ENCODE results near the gene FCHSD1.

FCHSD1 gene

DNA sequence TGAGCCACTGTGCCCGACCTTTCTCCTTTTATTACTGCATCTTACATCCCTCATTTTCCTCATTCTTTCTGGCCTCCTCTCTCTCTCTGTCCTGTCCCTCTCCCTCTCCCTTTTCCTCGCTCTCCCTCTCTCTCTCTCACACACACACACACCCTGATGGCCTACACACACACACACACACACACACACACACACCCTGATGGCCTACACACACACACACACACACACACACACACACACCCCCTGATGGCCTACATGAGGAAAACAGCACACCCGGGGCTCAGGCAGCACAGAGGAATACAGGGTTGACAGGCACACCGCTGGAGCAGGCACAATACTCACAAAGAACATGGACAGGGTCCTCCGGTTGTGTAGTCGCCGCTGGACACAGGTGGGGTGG is 3.8 kb upstream of the FCHSD1 start:
- no peak for DNase-seq (ENCODE audit: low read depth)
- TF ChIP-seq CTCF (IDR thresholded peaks at IDR 0.05; ENCODE audit: insufficient read depth, low read depth, low read length, missing control alignments): no peak

GRCh38 chr5:141654298-141654697 is 3.1 kb upstream of the FCHSD1 start:
- DNase-seq (ENCODE audit: low read depth): peak; percentile 22
- TF ChIP-seq CTCF (IDR thresholded peaks at IDR 0.05; ENCODE audit: insufficient read depth, low read depth, low read length, missing control alignments): no peak

More for the DNA sequence above, 3.8 kb upstream of the FCHSD1 start:
- no peak overlapping the region for H3K4me3 ChIP-seq (ENCODE audit: low read length)

DNA sequence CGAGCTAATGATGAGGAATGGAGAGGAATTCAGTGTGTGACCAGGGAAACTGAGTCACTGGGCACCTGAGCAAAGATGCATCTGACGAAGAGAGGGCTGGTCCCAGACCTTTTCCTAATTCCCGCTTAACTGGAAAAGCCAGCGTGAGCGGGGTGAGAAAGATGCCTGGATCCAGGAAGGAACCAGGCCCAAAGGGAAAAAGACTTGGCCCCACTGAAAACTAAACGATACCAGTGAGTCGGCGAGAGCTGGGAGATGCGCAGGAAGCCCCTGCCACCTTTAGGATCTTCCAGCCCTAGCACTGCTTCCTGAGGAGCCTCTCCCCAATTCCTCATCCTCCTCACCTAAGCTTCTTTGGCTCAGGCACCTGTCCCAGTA is 499 bp upstream of the FCHSD1 start:
- peak overlapping the region; percentile 76 for H3K4me3 ChIP-seq (ENCODE audit: low read length)
- TF ChIP-seq CTCF (IDR thresholded peaks at IDR 0.05; ENCODE audit: insufficient read depth, low read depth, low read length, missing control alignments): no peak

More at GRCh38 chr5:141654298-141654697, 3.1 kb upstream of the FCHSD1 start:
- H3K4me3 ChIP-seq (ENCODE audit: low read length): no peak overlapping the region

GRCh38 chr5:141649972-141650371 is 1.2 kb downstream of the FCHSD1 start:
- no peak for TF ChIP-seq CTCF (IDR thresholded peaks at IDR 0.05; ENCODE audit: insufficient read depth, low read depth, low read length, missing control alignments)
- no peak overlapping the region for H3K4me3 ChIP-seq (ENCODE audit: low read length)
- DNase-seq (ENCODE audit: low read depth): no peak

More for the DNA sequence above, 499 bp upstream of the FCHSD1 start:
- DNase-seq (ENCODE audit: low read depth): peak; percentile 49

DNA sequence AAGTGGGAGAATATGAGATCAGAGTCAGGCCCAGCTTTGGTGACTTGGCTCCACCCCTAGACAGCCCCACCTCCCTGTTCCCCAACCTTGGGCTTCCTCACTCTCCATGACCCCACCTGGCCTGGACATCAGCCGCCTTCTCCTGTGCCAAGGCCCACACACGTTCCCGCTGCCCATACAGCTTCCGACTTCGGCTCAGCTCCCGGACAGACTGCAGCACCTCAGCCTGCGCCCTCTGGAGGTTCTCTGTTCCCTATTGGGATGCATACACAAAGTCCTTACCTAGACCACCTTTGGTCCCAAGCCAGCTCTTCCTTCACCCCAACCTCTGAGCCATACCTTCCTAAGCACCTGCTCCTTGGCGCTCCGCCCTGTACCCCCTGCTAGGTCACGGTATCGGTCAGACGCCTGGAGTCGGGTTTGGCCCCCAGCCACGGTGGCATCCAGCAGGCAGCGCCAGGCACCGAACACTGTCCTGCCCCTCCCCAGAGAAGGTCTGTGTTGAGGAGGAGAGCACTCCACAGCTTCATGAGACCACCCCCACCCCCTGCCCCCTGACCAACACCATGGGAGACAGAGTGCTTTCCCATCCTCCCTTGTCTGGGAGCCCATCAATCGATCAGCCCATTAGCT is 2.0 kb downstream of the FCHSD1 start:
- H3K4me3 ChIP-seq (ENCODE audit: low read length): no peak overlapping the region
- TF ChIP-seq CTCF (IDR thresholded peaks at IDR 0.05; ENCODE audit: insufficient read depth, low read depth, low read length, missing control alignments): no peak
- no peak for DNase-seq (ENCODE audit: low read depth)

DNA sequence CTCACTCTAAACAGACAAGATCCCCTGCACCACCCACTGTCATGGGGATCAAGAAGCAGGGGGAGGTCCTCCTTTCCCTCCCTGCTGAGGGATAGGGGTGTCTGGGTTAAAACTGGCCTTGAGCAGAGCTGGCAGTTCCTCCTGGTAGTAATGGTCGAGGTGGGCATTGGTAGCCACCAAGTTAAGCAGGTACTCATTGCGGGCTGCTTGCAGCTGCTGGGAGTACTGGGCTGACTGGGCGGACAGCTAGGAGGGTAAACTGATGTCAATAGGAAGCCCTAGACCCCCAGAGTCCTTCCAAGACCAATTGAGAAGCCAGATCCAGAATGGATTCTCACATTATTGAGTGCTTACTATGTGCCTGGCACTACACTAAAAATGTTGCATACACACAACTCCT is 3.4 kb downstream of the FCHSD1 start:
- H3K4me3 ChIP-seq (ENCODE audit: low read length): no peak overlapping the region
- no peak for TF ChIP-seq CTCF (IDR thresholded peaks at IDR 0.05; ENCODE audit: insufficient read depth, low read depth, low read length, missing control alignments)
- no peak for DNase-seq (ENCODE audit: low read depth)

- DNase-seq (ENCODE audit: low read depth): no peak
- no peak overlapping the region for H3K4me3 ChIP-seq (ENCODE audit: low read length)
- no peak for TF ChIP-seq CTCF (IDR thresholded peaks at IDR 0.05; ENCODE audit: insufficient read depth, low read depth, low read length, missing control alignments)
Observed at GRCh38 chr5:141647242-141647641, 4.0 kb downstream of the FCHSD1 start.
